CD4-positive, alpha-beta T cell (primary cell): ENCODE results near the gene GPSM1. TPM values are rescaled to one million over a fixed set of nuclear protein-coding genes. Genes with fewer than 3 reads are reported as not detected.

Experiments
- ATAC-seq: fragments of 200-7000 bp; cut with Tn5 transposase; one replicate; pipeline ENCODE4 v1.10.0; 2022; ENCODE audit warnings: mild to moderate bottlenecking; ENCODE audit not compliant: poor library complexity
- CTCF ChIA-PET: fragments of 350-600 bp; sonication (Branson Sonifier 250); formaldehyde crosslinking; loops from one replicate; lab custom pipeline; 2021; ENCODE audit warnings: antibody characterized with exemption, inconsistent platforms; lab: Charles Lee
- POLR2A ChIA-PET: fragments of 350-600 bp; sonication (Branson Sonifier 250); formaldehyde crosslinking; loops from one replicate; lab custom pipeline; 2021; ENCODE audit warnings: antibody characterized with exemption, inconsistent platforms; lab: Charles Lee
- DNase-seq, 14 experiments: peaks; one replicate each; pipeline ENCODE4 v3.0.0-alpha.2; 2013 to 2020; ENCODE audit warnings: mixed read lengths in 2 of 14
- H3K27ac ChIP-seq, 2 donors: one replicate each; pipeline versions ENCODE4 v1.5.1 to v1.7.0; 2013; ENCODE audit warnings: low read length in 2 of 2, low read depth in 1 of 2, mild to moderate bottlenecking in 1 of 2
- H3K27me3 ChIP-seq, 2 experiments: 1 replicate in 1 of 2; 2 replicates in 1 of 2; pipeline versions ENCODE4 v1.6.1 to v1.7.0; 2013; ENCODE audit warnings: low read length in 2 of 2, control low read depth in 1 of 2, mild to moderate bottlenecking in 1 of 2, moderate library complexity in 1 of 2; ENCODE audit not compliant: insufficient read depth in 2 of 2, control insufficient read depth in 1 of 2
- H3K36me3 ChIP-seq: one replicate; pipeline ENCODE4 v1.6.1; 2013; ENCODE audit warnings: low read length, control low read depth; ENCODE audit not compliant: insufficient read depth
- H3K4me1 ChIP-seq: one replicate; pipeline ENCODE4 v1.6.1; 2013; ENCODE audit warnings: low read length, control low read depth; ENCODE audit not compliant: insufficient read depth
- H3K4me3 ChIP-seq: one replicate; pipeline ENCODE4 v1.5.1; 2013; ENCODE audit warnings: mild to moderate bottlenecking, low read length, moderate library complexity
- H3K9me3 ChIP-seq, 2 experiments: 1 replicate in 1 of 2; 2 replicates in 1 of 2; pipeline versions ENCODE4 v1.6.1 to v1.7.0; 2013; ENCODE audit warnings: low read length in 2 of 2, mild to moderate bottlenecking in 2 of 2, control low read depth in 1 of 2, moderate library complexity in 1 of 2; ENCODE audit not compliant: control insufficient read depth in 1 of 2, insufficient read depth in 1 of 2
- H3K27ac Mint-ChIP-seq: one replicate; pipeline ENCODE4 v1.8.0; 2020; ENCODE audit warnings: mixed read lengths
- H3K27me3 Mint-ChIP-seq: one replicate; pipeline ENCODE4 v1.8.0; 2021; ENCODE audit warnings: mixed read lengths
- H3K36me3 Mint-ChIP-seq: one replicate; pipeline ENCODE4 v1.8.0; 2021; ENCODE audit warnings: low read depth, mixed read lengths
- H3K4me1 Mint-ChIP-seq: one replicate; pipeline ENCODE4 v1.8.0; 2021; ENCODE audit warnings: low read depth, mixed read lengths
- H3K4me3 Mint-ChIP-seq: one replicate; pipeline ENCODE4 v1.8.0; 2020; ENCODE audit warnings: mild to moderate bottlenecking, mixed read lengths
- H3K9me3 Mint-ChIP-seq: one replicate; pipeline ENCODE4 v1.8.0; 2020; ENCODE audit warnings: mixed read lengths
- CTCF ChIP-seq: fragments of 200-600 bp; IDR thresholded peaks from one replicate; pipeline ENCODE4 v1.8.0; 2022; ENCODE audit warnings: antibody characterized with exemption, mild to moderate bottlenecking
- intact Hi-C, 2 experiments: fragments of 100-400 bp; cut with DNase I in 1 of 2; cut with micrococcal nuclease in 1 of 2; formaldehyde crosslinking; loops; one replicate each; pipeline versions ENCODE4 v1.15.1 to v1.9.0; 2023 to 2025; cut with DNase I, micrococcal nuclease
- total RNA-seq, 174 experiments: library from RNA in 2 of 174; stranded (reverse) in 2 of 174; gene quantifications; one replicate each; pipeline ENCODE4 v1.2.3 and lab custom pipeline; 2021 to 2026

Gene GPSM1
- total RNA-seq, 2 experiments from 2014 or later, result 7.7 to 8.6 TPM

GRCh38 chr9:136292026-136292538 is 35.3 kb upstream of the GPSM1 start:
- H3K36me3 Mint-ChIP-seq, result no peaks in the 10 kb centered on the region
- no peaks in the 10 kb centered on the region for H3K27me3 Mint-ChIP-seq
- H3K27ac ChIP-seq, result no peak overlapping the region
- CTCF ChIA-PET, result no interaction called here
- H3K4me1 Mint-ChIP-seq, result no peaks in the 10 kb centered on the region
- no peak overlapping the region for H3K4me3 ChIP-seq
- H3K9me3 Mint-ChIP-seq, result no peaks in the 10 kb centered on the region
- H3K27me3 ChIP-seq, result no peaks in the 10 kb centered on the region
- H3K9me3 ChIP-seq, result peaks cover 0 to 16% of the 10 kb centered on the region in 2 experiments
- DNase-seq (no peak), ATAC-seq (no peak)
- H3K27ac Mint-ChIP-seq, result no peak overlapping the region
- H3K4me1 ChIP-seq, result no peaks in the 10 kb centered on the region
- TF ChIP-seq CTCF, result no peak
- POLR2A ChIA-PET, result no interaction called here
- intact Hi-C loops, result no loop called here
- no peak overlapping the region for H3K4me3 Mint-ChIP-seq
- no peaks in the 10 kb centered on the region for H3K36me3 ChIP-seq

- no peaks in the 10 kb centered on the region for H3K4me1 Mint-ChIP-seq
- Histone ChIP-seq H3K4me1 (no peaks in the 10 kb centered on the region), H3K4me3 (no peak overlapping the region), H3K27me3 (no peaks in the 10 kb centered on the region), H3K27ac (no peak overlapping the region), H3K36me3 (no peaks in the 10 kb centered on the region), H3K9me3 (peaks cover 0 to 16% of the 10 kb centered on the region in 2 experiments)
- H3K36me3 Mint-ChIP-seq, result no peaks in the 10 kb centered on the region
- no peaks in the 10 kb centered on the region for H3K9me3 Mint-ChIP-seq
- CTCF ChIA-PET, result no interaction called here
- intact Hi-C loops, result no loop called here
- ATAC-seq (no peak), DNase-seq (no peak)
- no peaks in the 10 kb centered on the region for H3K27me3 Mint-ChIP-seq
- TF ChIP-seq CTCF, result no peak
- H3K27ac Mint-ChIP-seq, result no peak overlapping the region
- POLR2A ChIA-PET, result no interaction called here
- H3K4me3 Mint-ChIP-seq, result no peak overlapping the region
These were observed 34.5 kb upstream of the GPSM1 start for GRCh38 chr9:136292591-136293448.

- DNase-seq (no peak), ATAC-seq (no peak)
- intact Hi-C loops, result no loop called here
- Histone ChIP-seq H3K27ac (no peak overlapping the region), H3K9me3 (peaks cover 0 to 16% of the 10 kb centered on the region in 2 experiments), H3K4me1 (no peaks in the 10 kb centered on the region), H3K27me3 (no peaks in the 10 kb centered on the region), H3K4me3 (no peak overlapping the region), H3K36me3 (no peaks in the 10 kb centered on the region)
- Mint-ChIP-seq H3K9me3 (no peaks in the 10 kb centered on the region), H3K27me3 (no peaks in the 10 kb centered on the region), H3K27ac (no peak overlapping the region), H3K4me1 (no peaks in the 10 kb centered on the region), H3K36me3 (no peaks in the 10 kb centered on the region), H3K4me3 (no peak overlapping the region)
- ChIA-PET CTCF (interaction anchor here (0.9 kb wide), 1 partner anchor 124 kb away, joined by 3 read pairs; no protein-coding TSS in a partner anchor), POLR2A (no interaction called here)
- TF ChIP-seq CTCF, result no peak
These were observed 33.8 kb upstream of the GPSM1 start for GRCh38 chr9:136293476-136294077.
